H54 (cell line): Measurements from ENCODE around the gene DLK1.

Experiments
- DNase-seq: peaks from one replicate; pipeline ENCODE4 v3.0.0; 2011; ENCODE audit warnings: low spot score, mixed read lengths; ENCODE audit not compliant: insufficient read length
- FAIRE-seq: peaks from 3 replicates; lab custom pipeline; 2011; peaks lifted over from hg19 to GRCh38; lab: Jason Lieb, UNC
- POLR2A ChIP-seq: IDR thresholded peaks from 2 replicates; pipeline ENCODE4 v1.6.1; 2011; ENCODE audit warnings: low read depth, mild to moderate bottlenecking, low read length

The DLK1 gene

DNA sequence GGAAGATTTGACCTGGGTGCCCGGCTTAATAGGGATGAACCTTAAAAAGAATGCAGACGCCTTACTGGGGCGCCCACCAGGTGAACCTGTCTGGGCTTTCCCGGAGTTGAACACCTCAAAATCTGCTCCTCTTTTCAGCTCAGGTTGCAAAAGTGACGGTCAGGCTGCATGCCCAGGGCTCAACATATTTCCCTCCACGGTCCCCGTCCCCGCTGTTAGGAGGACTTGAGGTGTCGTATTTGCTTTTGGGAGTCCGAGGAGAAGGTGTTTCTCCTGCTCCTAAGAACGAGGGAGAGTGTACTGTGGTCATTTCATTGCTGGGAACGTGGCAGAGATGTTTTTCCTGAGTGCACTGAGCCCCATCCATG, 1.2 kb downstream of the DLK1 start:
- DNase-seq = no peak
- no peak for TF ChIP-seq POLR2A
- FAIRE-seq = no peak

DNA sequence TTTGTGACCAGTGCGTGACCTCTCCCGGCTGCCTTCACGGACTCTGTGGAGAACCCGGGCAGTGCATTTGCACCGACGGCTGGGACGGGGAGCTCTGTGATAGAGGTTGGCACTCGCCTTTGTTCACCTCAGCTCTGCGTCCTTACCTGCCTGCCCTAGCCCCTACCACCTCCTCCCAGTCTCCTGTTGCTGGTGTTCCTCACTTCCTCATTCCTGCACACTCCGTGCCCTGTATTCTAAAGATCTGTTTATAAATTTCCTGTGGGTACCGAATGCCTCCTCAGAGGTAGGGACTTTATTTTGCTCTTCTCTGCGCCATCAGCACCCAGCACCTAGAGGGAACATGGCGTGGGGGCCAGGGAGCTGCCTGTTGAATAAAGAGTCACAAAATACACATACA, 2.3 kb downstream of the DLK1 start:
- no peak for TF ChIP-seq POLR2A
- DNase-seq (no peak), FAIRE-seq (no peak)

DNA sequence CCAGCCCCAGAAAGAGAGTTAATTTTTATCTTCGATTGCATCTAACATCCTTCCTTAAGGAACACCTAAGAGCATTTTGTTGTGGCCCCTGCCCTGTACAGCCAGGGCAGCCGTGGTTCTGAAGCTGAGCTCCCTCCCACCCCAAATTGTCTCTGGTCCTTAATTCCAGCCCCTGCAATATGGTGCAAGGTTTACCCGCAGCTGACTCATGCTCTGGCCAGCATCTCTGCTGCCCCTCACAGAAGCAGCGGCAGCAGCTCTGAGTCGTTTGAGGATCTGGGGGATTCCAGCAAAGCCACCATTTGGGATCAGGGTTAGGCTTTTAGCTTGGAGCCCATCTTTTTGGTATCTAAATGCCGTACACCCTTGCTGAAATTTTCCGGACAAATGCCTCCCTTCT, 3.3 kb downstream of the DLK1 start:
- DNase-seq (no peak), FAIRE-seq (no peak)

DNA sequence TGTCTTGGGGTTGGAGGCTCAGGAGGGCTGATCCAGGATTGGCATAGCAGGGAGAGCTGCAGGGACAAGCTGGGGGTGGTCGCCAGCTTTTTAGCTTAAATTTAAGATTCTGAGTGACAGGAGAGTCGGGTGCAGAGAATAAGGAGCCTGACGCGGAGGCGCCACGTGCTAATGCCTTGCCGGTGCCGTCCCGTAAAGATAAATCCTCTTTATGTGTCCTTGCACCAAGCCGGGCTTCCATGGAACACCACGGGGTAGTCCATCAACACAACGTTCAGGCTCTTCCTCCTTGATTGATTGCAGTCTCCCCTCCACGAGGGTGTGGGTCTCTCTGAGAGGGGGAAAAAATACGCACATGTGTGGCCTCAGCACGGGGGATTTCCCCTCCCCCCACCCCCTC, 3.9 kb downstream of the DLK1 start:
- FAIRE-seq = no peak
- no peak for DNase-seq
- no peak for TF ChIP-seq POLR2A

More for the DNA sequence above, 3.3 kb downstream of the DLK1 start:
- no peak for TF ChIP-seq POLR2A

DNA sequence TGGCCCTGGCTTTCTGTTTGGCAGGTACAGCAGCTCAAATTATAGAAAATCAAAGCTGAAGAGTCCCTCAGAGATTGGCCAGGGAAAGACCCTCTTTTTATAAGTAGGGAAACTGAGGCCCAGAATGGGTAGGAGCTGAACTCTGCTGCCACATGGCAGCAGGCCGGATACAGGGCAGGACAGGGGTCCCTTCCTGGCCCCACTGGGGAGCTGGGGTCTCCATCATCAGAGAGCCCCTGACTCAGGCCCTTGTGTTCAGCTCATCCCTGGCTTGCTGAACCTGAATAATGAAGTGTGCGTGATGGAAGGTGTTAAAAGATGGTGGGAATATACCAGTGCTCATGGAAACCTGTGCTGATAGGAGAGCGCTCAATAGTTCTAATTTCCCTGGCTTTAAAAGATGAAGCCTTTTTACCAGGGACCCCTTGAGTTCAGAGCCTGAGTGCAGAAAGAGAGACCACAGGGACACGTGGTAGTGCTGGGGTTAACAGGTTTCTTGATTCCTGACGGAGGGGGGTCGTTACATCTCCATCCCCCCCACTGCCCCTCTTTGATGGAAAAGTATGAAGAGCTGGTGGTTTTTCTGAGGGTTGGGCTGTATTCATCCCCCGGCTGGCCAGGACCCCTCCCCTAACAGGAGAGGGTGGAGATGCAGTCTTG, 4.4 kb downstream of the DLK1 start:
- no peak for DNase-seq
- no peak for FAIRE-seq
- TF ChIP-seq POLR2A = no peak

DNA sequence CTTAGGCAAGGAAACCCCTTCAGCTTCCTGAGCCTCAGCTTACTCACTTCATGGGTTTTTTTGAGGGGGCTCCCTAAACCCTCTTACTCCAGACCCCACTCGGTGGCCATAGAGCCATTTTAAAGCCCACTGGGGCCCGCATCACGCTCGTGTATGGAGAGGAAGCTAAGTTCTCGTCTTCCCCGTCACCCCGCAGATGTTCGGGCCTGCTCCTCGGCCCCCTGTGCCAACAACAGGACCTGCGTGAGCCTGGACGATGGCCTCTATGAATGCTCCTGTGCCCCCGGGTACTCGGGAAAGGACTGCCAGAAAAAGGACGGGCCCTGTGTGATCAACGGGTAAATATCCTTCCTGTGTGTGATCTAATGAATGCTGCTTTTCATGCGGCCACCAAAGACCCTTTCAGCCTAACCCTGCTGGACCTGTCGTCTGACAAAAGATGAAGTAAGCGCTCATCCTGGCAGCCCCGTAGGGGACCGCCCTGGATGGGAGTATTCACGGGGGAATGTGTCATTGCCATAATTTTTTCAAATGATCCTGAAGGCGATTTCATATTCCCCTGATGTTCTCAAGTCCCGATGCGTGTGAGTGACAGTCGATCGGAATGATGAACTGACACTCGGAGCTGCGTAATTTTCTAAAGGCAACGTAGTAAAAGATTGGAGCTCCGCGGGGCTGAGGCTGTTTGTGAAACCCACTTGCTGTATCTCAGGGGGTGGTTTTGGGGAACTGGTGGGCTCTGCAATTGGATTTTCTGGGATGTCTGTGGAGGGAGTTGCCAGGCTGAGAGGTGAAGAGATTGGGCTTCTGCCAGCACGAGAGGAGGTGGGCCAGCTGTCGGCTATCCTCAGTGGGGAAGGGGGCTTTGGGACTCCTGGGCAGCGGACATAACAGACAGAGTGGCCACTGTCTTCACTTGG, 5.4 kb downstream of the DLK1 start:
- DNase-seq = no peak
- no peak for TF ChIP-seq POLR2A
- no peak for FAIRE-seq

DNA sequence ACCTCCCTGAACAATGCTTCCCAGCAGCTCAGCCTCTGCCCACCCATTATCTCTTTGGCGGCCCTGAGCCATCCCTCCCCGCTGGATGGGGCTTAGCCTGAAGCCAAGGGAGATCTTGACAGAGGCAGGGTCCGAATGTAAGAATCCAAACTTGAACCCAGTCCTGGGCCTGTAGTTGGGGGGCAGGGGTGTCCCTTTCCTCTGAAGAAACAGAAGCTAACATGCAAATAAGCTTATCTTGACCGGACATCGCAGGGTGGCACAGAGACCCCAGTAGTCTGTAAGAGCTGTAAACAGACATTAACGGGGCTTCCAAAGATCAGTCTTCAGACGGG, 6.0 kb downstream of the DLK1 start:
- no peak for DNase-seq
- no peak for FAIRE-seq
- no peak for TF ChIP-seq POLR2A

DNA sequence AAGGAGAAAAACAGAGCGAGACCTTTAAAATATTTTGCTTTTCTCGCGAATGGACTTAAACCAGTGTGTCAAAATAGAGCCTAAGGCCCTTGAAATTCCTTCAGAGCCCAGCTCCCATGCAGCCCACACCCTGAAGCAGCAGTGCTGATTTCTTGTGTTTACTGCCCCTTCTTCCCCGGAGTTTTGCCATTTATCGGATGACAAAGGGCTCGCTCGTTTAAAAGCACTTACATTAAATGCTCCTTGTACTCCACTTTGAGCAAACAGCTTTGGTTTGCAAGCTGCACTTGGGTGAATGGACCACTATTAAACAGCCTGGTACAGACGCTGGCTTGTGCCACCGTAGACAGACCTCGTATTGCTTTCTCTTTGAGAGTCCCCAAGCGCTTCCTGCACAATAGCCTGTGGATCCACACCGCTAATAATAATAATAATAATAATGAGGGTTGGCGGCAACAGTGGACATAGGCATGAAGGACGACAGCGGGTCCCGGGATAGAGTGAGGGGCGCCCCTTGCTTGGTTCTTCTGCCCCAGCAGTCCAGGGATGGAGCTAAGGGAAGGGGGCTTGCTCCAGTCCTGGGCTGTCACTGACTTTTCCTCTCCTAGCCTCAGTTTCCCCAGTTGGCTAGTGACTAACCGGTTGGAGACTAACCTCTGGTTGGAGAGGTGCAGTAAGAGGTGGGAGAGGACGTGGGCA, 6.6 kb downstream of the DLK1 start:
- FAIRE-seq (no peak), DNase-seq (no peak)
- TF ChIP-seq POLR2A = no peak

DNA sequence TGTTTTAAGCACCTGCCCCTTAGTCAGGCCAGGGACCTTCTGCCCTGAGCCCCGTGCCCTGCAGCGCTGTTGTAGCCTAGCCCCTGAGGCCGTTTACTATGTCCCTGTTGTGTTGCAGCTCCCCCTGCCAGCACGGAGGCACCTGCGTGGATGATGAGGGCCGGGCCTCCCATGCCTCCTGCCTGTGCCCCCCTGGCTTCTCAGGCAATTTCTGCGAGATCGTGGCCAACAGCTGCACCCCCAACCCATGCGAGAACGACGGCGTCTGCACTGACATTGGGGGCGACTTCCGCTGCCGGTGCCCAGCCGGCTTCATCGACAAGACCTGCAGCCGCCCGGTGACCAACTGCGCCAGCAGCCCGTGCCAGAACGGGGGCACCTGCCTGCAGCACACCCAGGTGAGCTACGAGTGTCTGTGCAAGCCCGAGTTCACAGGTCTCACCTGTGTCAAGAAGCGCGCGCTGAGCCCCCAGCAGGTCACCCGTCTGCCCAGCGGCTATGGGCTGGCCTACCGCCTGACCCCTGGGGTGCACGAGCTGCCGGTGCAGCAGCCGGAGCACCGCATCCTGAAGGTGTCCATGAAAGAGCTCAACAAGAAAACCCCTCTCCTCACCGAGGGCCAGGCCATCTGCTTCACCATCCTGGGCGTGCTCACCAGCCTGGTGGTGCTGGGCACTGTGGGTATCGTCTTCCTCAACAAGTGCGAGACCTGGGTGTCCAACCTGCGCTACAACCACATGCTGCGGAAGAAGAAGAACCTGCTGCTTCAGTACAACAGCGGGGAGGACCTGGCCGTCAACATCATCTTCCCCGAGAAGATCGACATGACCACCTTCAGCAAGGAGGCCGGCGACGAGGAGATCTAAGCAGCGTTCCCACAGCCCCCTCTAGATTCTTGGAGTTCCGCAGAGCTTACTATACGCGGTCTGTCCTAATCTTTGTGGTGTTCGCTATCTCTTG, 7.6 kb downstream of the DLK1 start:
- no peak for DNase-seq
- FAIRE-seq = no peak
- no peak for TF ChIP-seq POLR2A

DNA sequence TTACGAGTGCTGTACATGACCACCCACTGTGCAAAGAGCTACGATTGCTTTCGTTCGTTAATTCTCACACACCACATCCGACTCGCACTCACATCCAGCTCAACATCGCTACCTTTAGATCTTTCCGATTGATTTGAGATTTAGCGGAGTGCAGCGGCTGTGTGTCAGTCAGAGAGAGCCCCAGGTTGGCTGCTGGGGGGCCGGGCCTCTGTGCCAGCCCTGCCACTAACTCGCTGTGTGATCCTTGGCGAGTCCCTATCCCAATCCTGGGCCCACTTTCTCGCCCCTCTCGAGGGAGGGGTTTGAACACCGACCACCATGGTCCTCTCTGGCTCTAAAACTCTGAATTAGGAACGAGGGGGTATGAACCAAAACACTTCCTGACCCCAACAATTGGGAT, 8.6 kb downstream of the DLK1 start:
- TF ChIP-seq POLR2A = no peak
- DNase-seq (no peak), FAIRE-seq (no peak)

DNA sequence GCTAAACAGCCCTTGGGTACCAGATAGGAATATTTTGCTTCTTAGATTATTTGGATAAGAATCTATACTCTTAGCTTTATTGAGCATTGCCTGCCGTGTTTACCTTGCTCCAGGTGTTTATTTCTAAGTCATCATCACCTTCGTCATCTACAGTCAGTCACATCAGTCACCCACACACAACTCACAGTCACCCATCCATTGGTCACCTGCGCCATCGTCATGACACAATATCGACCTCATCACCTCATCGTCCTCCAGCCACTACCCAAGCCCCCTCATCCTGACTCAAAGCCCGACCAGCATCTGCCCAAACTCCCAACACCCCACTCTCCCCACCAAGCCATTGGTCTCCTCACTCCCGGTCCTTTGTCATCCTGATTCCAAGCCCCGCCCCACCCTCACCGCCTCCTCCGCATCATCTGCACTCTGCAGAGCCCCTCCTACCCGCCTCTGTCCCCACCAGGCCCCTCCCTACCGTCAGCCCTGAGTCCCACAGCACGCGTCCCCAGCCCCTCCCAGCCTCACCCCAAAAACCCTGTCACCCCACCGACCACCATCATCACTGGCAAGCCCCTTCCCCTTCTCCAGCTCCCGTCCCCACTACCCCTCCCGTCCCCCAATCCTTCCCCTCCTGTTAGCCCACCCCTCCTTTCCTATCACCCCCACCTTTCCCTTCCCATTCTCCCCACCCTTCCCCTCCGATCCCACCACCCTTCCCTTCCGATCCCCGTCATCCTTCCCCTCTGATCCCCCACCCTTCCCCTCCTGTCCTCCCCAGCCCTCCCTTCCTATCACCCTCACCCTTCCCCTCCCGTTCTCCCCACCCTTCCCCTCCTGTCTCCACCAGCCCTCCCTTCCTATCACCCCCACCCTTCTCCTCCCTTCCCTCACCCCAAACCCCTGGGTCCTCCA, 9.8 kb downstream of the DLK1 start:
- TF ChIP-seq POLR2A = no peak
- DNase-seq (no peak), FAIRE-seq (no peak)

DNA sequence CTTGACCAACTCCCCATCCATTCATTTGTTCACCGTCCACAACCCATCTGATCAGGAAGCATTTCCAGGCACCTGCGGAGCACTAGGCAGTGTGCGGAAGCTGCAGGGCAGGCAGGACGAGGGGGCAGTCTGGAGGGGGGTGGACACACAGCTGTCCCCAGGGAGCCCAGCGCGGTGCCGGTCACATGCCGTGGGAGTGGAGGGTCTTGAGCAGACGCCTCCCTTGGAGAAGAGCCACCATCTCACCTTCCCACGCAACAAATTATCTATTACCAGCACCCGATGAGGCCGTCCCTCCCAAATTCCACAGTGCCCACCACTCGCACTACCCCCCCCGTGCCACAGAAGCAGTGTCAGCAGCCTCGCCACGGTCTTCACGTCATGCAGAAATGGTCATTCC, 10.8 kb downstream of the DLK1 start:
- no peak for TF ChIP-seq POLR2A
- no peak for DNase-seq

DNA sequence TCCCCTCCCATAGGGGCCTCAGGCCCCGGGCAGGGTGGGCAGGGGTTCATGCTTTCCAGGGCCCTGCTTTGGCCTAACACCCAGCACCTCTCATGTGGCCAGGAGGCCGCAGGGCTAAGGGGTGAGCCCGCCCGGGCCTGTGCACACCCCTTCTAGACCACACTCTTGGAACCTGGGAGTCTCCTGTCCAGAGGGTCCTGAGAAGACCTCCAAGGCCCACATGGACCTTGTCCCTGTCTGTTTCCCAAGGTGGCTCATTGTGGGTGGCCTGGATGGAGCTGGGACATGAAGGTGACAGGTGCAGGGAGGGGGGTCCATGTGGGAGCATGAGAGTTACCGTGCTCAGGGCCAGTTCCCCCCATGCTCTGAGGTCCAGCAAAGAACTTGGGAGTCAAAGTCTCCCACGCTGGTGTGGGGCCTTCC, 11.6 kb downstream of the DLK1 start:
- no peak for TF ChIP-seq POLR2A
- FAIRE-seq = no peak
- DNase-seq = no peak

More for the DNA sequence above, 10.8 kb downstream of the DLK1 start:
- no peak for FAIRE-seq
